Effector CD4-positive, alpha-beta T cell (primary cell): ENCODE measurements around the gene KIFC3.
"Not testable (repeated sequence)": the region's sequence is repeated elsewhere in the genome, so short reads cannot be mapped to it uniquely, and the experiment has no call there.

Source experiments
- DNase-seq: peaks from one replicate; pipeline ENCODE4 v3.0.0-alpha.2; 2020

KIFC3 gene

DNA sequence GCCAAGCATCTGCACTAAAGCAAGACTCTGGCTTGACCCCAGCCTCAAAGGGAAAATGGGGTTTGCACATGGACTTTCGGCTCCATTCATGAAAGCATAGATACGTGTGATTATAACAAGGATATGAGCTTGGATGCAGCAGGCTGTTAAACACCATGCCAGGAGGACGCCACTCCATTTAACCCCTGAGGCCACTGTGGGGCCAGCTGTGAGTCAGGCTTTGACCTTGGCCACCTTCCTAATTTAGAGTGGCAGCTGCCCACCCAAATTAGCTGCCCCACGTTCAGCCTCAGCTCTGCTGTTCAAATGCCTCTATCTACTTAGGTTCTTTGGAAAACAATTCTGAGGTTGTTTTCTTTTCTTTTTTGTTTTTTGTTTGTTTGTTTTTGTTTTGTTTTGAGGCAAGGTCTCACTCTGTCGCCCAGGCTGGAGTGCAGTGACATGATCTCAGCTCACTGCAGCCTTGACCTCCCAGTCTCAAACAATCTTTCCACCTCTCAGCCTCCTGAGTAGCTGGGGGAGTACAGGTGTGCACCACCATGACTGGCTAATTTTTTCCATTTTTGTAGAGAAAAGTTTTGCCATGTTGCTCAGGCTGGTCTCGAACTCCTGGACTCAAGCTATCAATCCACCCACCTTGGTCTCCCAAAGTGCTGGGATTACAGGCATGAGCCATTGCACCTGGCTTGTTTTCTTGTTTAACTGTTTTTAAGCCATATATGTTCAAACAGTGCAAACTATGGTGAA lies 23.2 kb upstream of the KIFC3 start:
- no peak for DNase-seq

DNA sequence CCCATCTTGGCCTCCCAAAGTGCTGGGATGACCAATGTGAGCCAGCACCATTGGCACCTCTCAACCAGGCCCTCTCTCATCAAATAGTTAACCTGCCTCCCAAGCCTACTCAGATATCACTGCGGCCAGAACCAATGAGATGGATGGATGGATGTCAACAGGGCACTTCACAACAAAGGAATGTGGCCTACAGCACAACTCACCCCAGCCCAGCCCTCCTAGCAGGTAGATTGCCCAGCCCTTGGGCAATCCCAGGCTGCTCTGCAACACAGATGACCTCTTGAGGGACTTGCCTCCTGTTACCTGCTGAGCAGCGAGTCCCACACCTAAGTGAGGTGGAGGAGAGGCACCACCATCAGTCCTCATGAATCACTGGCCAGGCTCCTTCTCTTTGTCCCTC lies 22.6 kb upstream of the KIFC3 start:
- no peak for DNase-seq

DNA sequence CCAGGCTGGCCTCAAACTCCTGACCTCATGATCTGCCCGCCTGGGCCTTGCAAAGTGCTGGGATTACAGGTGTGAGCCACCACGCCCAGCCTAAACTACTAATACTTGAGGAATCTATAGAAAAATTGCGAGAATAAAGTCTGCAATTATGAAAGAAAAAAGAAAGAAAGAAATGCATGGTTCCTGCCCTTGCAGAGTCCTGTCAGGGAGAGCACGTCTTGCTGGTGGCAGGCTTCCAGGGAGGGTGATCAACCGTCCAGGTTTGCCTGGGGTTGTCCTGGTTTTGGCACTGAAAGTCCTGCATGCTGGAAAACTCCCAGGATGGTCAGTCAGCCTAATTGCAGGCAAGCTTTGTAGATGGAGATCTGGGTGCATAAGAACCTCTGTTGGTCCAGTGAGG lies 21.5 kb upstream of the KIFC3 start:
- no peak for DNase-seq

DNA sequence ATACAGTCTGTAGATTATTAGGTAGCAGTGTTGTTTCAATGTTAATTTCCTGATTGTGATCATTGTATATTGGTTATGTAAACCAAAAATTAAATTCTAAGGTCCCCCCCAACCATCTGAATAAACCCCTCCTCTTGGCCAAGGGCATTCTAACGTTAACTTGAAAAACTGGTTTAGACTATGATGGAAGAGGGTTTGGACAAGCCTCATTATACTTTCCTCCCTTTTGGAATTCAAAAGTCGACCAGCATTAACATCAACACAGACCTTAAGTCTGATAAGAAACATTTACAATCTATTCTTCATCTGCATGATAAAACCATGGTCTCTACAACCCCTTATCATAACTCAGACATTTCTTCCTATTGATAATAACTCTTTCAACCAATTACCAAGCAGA lies 20.6 kb upstream of the KIFC3 start:
- no peak for DNase-seq

DNA sequence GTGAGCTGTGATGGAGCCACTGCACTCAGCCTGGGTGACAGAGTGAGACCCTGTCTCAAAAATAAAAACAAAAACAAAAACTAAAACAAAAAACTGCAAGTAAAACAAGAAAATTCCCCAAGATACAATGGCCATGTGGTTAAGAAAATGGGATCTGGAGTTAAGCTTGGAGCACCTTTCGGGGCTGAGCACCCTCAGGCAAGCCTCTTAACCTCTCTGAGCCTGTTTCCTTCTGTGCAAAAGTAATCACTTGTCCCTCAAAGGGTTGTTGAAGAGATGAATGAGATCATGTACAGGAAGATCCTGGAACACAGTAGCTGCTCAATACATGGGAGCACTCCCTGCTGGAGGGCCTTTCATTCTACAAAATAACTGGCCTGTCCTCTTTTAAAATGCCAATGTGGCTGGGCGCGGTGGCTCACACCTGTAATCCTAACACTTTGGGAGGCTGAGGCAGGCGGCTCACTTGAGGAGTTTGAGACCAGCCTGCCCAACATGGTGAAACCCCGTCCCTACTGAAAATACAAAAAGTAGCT lies 19.8 kb upstream of the KIFC3 start:
- no peak for DNase-seq

DNA sequence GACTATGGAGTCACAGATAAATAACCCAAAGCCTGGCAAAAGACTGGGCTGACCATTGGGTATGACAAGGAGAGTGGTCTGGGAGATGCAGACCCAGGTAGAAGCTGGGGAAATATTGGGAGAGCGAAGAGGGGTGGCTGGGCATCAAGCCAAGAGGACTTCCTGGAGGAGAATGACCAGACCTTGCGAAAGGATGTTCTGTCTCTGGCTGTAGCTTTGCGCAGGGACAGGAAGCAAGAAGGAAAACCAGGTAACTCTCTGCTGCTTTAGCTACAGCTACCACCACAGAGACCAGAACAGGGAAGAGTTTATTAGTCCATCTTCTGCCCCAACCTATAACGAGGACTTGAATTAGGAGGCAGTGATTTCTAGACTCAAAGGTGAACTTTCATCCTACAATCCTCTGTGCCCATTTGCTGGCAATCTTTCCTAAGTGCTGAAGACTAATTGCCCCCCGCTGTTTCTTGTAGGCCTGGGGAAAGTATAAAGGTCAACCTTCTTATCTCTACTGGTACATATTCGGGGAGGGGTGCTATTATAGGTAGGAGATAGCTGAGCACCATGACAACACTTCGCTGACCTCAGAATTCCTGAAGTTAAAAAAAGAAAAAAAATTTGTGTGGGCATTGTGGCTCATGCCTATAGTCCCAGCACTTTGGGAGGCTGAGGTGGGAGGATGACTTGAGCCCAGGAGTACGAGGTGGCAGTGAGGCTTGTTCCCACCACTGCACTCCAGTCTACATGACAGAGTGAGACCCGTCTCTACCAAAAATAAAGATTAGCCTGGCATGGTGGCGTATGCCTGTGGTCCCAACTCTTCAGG lies 19.1 kb upstream of the KIFC3 start:
- no peak for DNase-seq

DNA sequence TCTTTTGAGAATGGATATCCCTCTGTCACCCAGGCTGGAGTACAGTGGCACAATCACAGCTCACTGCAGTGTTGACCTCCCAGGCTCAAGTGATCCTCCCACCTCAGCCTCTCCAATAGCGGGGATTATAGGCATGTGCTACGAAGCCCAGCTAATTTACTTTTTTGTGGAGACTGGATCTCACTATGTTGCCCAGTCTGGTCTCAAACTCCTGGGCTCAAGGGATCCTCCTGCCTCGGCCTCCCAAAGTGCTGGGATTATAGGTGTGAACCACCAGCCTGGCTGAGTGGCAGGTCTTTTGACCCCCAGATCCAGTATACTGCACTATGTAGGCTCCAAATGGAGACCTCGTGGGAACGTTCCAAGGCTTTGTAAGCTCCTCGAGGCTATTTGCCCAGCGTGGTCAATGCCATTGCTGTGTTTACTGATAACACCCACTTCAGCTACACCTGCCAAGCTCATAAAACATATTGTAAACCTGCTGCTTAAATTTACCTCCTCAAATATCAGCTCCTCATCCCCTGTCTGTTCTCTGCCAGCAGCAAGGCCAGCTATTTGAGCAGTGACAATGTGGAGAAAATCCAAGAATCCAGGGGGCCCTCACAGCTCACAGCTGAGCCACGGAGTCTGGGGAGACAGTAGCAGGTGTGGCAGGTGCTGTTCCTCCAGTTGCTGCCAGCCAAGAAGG lies 16.2 kb upstream of the KIFC3 start:
- DNase-seq, result no peak

DNA sequence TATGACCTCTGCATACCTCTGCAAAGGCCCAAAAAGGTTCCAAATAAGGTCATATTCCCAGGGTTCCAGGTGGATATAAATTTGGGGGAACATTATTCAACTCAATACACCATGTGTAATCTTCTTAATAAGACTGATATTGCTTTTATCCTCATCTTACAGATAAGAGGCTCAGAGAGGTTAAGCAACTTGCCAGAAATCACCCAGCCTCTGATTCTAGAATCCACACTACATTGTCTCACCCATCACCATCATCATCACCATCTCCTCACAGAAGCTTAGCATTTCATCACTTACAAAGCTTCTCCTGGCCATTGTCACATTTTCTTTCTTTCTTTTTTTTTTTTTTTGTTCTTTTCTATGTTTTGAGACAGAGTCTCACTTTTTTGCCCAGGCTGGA lies 15.4 kb upstream of the KIFC3 start:
- no peak for DNase-seq

DNA sequence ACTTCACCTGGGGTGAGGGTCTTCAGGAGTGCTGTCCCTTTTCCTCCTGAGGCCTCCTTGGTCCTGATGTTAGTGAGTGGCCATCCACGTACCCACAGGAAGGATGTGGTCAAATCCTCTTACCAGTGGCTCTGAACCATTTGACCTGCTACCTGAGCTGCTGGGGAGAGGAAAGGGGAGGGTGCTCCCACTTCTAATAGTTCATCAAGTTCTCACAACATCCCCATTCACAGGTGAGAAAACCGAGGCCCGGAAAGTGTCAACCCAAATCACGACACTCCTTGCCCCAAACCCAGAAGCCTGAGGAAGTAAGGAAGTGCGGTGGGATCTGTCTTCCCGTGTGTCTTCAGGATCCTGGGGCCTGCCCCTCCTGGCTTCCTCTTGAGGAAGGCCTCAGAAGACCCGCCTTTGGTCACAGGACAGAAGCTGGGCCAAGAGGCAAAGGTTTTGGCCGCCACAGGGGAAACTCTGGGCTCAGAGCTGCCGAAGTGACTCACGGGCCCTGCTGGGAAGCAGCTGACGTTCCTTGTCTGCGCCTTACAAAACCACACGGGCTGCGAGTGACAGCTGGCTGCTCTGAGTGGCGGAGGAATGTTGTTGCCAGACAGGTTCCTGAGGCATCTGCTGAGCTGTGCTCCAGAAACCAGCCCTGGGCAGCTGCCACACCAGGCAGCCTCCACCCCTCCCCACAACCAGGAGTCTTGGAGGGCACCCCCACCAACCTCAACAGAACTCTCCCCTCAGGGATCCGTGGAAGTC lies 13.9 kb upstream of the KIFC3 start:
- peak; percentile 7 for DNase-seq

DNA sequence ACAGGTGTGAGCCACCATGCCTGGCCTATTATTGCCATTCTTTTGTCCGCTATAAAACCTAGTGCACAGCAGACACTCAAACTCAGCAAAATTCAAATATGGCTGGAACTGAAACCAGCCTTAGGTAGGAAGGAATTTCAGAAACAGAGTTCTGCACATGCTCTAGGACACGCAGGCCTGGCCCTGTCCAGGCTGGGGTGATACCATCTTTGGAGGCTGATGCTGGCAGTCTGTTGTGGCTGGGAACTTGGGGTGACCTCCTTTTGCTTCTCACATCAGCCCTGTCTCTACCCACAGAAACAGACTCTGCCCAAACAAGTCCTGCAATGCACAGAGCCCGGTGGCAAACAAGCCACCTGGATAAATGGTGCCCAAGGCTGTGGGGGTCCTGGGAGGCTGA lies 12.6 kb upstream of the KIFC3 start:
- DNase-seq, result no peak

DNA sequence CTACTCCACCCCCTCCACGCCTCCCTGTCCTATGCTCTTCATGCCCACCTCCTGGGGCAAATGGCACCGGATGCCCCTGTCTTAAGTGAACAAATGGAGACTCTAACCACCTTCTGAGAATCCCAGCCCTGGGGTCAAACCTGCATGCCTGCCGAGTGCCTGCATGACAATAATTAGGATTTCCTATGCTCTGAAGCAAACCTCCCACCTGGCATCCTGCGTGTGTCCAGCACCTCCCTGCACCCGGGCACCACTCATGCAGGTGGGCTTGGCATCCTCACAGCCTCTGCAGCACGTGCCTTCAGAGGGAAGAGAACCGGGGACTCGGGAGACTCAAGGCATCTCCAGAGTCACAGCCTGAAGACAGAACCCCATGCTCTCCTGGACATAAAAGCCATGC lies 11.2 kb upstream of the KIFC3 start:
- DNase-seq, result no peak

DNA sequence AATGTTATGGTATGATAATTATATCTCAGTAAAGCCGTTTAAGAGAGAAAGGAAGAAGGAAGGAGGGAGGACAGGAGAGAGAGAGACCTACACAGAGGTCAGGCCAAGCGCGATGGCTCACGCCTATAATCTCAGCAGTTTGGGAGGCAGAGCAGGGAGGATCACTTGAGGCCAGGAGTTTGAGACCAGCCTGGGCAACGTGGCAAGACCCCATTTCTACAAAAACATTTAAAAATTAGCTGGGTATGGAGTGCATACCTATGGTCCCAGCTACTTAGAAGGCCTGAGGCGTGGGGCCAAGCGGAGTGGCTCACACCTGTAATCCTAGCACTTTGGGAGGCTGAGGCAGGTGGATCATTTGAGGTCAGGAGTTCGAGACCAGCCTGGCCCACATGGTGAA lies 9.0 kb upstream of the KIFC3 start:
- DNase-seq, result not testable (repeated sequence)

DNA sequence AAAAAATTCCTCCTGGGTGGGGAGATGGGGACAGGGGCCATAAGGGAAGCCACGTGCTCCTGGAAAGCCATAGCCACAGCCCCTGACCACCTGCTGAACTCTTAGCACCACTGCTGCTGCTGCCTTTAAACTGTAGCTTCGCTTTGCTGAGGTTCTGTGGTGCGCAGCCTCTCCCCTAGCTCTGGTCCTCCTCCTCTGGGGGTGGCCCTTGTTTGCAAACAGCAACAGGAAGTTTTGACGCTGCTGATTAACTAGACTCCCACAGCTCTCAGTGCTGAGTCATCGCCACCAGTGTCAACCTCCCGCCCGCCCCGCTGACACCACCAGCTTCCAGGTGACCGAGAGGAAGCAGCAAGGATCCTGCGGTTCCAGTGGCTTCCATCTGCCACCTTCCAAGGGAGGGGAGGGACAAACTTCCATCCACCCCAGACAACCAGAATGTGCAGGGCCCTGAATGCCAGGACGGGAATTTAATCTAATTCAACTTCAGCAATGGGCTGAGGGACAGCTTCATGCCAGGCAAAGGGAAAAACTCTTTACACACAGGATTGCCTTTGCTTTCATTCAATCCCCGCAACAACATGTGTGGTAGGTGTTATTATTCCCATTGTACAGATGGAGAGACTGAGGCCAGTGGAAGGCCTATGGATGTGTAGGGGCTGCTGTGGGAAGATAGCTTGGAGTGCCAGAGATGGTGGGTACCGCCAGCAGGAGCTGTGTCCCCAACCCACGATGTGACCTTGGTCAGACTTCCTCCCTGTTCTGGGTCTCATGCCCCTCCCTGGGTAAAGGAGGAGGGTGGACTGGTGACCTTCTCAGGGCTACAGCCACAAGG lies 8.1 kb upstream of the KIFC3 start:
- DNase-seq, result peak; percentile 52

DNA sequence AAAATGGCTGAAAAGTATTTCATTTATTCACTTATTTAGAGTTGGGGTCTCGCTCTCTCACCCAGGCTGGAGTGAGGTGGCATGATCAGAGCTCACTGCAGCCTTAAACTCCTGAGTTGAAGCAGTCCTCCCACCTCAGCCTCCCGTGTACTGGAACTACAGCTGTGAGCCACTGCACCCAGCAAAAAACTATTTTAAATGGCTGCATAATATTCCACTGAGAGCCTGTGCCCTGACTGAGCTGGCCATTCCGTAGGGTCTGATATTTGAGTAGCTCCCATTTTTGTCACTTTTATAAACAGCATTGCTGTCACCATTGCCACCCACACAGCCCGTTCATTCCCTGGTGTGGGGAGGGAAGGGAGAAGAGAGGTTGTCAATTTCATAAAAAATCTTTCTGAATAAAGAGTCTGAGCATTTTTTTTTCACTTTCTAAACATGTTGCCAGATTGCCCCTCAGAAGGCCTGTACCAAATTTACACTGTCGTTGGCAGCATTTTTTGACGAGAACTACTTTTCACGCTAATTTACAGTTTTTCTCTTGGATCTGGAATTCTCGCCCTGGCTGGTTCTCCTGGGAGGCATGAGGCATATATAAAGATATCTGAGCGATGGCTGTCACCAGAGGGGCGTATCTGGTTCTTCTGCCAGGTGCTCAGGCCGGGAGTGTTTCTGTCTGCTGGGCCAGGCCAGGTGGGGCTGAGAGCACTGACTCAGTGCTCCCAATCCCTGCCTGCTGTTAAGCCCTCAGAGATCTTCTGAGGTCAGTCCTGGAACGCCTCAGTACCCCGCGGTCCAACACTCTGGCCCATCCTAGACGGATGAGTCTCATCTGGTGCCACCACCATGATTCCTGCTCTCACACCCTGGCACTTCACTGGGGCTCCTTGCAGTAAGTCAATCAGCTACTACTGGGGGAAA lies 7.2 kb upstream of the KIFC3 start:
- DNase-seq, result no peak

DNA sequence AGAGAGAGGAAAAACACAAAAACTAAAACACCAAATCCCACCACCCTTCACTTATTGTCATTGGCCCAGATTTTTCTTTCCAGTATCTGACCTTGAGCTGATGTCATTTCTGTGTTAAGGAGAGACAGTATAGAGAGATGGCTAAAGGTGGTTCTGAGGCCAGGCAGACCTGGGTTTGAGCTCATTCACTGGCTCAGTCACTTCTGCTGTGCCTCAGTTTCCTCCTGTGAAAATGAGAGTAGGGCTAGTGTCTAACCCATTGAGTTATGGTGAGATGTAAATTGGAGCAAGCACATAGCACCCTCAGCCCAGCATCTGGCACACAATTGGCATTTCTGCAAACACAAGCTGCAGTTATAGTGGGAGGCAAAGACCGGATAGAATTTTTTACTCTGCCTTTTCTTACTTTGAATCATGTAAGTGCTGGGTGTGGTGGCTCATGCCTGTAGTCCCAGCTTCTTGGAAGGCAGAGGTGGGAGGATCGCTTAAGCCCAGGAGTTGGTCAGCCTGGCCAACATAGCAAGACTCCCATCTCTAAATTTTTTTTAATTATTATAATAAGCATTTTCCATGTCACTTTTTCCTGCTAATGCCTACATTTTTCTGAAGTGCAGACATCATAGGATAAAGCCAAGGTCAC lies 6.4 kb upstream of the KIFC3 start:
- no peak for DNase-seq

DNA sequence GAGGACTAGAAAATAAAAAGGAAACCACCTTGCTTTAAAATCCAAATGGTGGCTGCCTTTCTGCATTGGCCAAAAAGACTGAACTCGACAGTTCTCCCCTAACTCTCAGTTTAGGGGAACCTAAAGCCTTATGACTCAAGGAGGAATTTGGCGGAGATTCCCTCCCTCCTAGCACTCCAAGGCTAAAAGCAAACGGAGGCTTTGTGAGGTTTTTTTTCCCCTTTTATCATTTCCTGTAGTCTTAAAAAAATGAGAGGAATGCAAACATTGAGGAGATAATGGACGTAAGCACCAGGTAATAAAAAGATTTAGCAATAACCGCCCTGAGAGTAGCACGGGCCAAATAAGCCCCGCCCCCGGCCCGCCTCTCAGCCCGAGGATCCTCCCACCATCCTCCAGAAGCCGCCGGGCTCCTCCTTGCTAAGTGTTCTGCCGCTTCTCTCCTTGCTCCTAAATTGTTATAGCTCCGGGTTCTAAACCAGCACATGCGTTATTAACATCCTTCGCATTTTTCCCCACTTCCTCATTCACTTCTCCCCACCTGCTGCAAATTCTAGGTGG lies 5.8 kb upstream of the KIFC3 start:
- DNase-seq, result peak; percentile 33

DNA sequence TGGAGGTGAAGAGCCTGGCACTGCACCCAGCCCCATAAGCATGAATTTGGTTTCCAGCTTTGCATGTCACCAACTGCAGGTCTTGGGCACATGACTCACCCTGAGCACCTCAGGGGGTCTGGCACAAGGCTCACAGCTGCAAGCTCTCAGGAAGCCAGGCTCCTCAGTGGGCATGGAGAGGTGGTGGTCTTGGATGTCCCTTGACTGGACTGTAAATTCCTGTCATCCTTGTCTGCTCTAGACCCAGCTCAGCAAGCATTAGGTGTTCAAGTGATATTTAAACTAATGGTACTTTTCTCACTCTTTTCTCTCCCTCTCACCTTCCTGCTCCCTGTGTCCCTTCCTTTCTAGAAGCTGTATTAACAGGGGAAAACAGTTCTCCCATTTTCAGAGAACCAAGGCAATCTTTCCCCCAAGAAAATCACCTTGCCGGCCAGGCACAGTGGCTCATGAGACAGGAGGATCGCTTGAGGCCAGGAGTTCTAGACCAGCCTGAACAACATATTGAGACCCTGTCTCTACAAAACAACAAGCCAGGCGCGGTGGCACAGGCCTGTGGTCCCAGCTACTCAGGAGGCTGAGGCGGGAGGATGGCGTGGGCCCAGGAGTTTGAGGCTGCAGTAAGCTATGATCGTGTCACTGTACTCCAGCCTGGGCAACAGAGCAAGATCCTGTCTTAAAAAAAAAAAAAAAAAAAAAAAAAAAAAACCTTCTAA lies 5.1 kb upstream of the KIFC3 start:
- no peak for DNase-seq

DNA sequence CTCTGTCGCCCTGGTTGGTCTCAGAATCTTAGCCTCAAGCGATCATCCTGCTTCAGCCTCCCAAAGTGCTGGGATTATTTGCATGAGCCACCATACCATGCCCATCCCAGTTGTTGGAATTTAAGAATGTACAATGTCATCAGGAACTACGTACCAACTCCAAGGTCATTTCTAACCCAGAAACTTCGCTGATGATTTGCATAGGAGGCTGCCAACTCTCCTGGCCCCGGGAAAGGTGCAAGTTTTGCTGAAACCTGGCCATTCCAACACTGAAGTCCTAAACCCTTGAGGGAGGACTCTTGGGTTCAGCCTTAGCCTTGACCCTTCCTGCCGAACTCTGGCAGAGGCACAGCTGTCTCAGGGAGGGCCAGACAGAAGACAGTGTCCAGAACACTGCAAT lies 2.9 kb upstream of the KIFC3 start:
- no peak for DNase-seq
